Breast epithelium (tissue), 3 donors: ENCODE measurements around the gene AGBL1.

Experiments
- CTCF ChIP-seq, 3 donors: fragments of 450-650 bp; IDR thresholded peaks; one replicate each; pipeline ENCODE4 v1.5.1; 2016 to 2017; ENCODE audit warnings: antibody characterized with exemption in 3 of 3, mild to moderate bottlenecking in 3 of 3, moderate library complexity in 3 of 3
- POLR2A ChIP-seq: fragments of 450-650 bp; IDR thresholded peaks from one replicate; pipeline ENCODE4 v1.6.1; 2016; ENCODE audit warnings: antibody characterized with exemption, mild to moderate bottlenecking, moderate library complexity
- POLR2AphosphoS5 ChIP-seq, 3 donors: sonication (generic); formaldehyde crosslinking; IDR thresholded peaks; one replicate each; pipeline ENCODE4 v1.6.1; 2017; ENCODE audit warnings: antibody characterized with exemption in 3 of 3

GRCh38 chr15:86903642-86904421, 824.2 kb downstream of the AGBL1 start:
- TF ChIP-seq POLR2AphosphoS5 (IDR thresholded peaks at IDR 0.05) (no peak), CTCF (IDR thresholded peaks at IDR 0.05) (no peak), POLR2A (no peak)
